GM20000 (cell line): ENCODE results near the gene KCNC4.

Experiments used
- DNase-seq: peaks from one replicate; pipeline ENCODE4 v3.0.0; 2012; ENCODE audit warnings: low spot score
- CTCF ChIP-seq: IDR thresholded peaks from 2 replicates; pipeline ENCODE4 v1.5.1; 2012; ENCODE audit warnings: mild to moderate bottlenecking, control low read depth; ENCODE audit errors: extremely low read depth, missing control alignments

KCNC4 gene

GRCh38 chr1:110243146-110243545, 33.0 kb downstream of the KCNC4 start:
- no peak for TF ChIP-seq CTCF
- no peak for DNase-seq

- DNase-seq: no peak
- TF ChIP-seq CTCF: no peak
These were observed 33.5 kb downstream of the KCNC4 start for GRCh38 chr1:110243574-110243973.

DNA sequence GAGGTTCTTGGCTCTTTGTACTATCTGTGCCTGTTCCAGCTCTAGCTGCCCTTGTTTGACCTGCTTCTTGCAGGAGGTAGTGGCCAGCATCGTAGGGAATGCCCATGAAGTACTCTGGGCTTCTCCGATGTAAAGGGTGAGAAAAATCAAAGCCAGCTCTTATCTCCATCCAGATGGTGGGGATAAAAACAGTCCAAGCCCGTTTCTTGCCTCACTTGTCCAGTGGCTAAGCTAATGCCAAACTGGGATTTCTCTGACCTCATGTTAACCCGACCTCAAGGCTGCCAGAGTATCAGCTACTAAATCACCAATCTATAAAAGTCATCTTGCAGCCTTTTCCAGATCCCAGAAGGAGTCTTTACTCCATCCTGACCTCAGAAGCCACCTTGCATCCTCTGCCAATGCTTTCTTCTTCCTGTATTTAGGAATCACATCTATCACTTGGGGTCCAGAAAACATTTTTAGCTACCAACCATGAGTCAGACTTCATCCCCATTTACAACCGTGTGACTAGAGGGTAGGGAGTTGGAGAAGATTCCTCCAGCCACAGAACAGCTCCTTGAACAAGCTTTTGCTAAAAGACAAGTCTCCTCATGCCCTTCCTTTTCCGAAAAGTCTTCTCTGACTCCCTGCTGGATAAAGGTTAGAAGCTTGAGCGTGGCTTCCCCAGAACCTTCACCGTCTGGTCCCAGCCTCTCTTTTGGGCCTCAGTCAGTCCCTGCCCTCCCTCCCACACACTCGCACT, 35.9 kb downstream of the KCNC4 start:
- no peak for TF ChIP-seq CTCF
- DNase-seq: no peak

DNA sequence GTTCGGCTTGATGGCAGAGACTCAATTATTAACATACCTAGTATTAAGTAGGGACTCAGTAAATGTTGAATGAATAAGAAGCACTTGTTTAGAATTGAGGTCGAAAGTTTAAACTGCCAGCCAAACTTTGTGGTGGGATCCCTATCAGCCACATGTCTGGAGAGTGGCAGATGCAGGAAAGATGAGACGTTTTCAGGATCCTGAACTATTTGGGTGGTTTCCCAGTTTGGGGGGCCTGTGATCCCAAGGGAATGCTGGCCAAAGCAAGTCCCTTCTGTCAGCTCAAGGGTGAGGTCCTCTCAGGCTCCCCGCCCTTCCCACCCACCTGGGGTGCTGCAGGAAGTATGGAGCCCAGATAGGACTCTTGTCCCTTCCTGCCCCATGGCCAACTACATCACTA, 38.6 kb downstream of the KCNC4 start:
- TF ChIP-seq CTCF: no peak
- DNase-seq: no peak

GRCh38 chr1:110249256-110249655, 39.1 kb downstream of the KCNC4 start:
- DNase-seq: no peak
- no peak for TF ChIP-seq CTCF

- TF ChIP-seq CTCF: no peak
- DNase-seq: no peak
These were observed 39.9 kb downstream of the KCNC4 start for GRCh38 chr1:110250008-110250407.

DNA sequence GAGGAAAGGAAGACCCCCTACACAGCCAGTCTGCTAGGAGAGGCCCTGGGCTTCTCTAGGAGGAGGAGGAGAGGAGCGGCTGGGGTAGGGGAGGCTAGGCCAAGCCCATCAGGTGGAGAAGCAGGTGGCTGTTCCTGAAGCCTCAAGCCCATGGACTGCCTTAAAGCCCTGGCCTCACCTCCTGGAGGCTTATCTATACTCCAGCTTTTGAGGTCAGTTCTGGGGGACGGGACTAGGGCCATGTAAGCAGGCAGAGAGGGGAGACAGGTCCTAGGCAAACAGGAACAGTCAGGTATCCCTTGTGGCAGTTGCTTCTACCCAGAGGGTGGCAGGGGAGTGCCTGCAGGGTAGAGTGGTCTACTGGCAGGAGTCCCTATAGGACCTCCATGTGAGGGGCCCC, 40.6 kb downstream of the KCNC4 start:
- DNase-seq: no peak
- TF ChIP-seq CTCF: no peak
